ENCODE measurements around the gene SMIM35. TPM values are rescaled to one million over a fixed set of nuclear protein-coding genes. Genes with fewer than 3 reads are reported as not detected.

The SMIM35 gene
- total RNA-seq, 1 experiment from 2014 or later: not detected

- Histone ChIP-seq H3K27ac (ENCODE audit: insufficient read length, low read depth, low read length) (no peak overlapping the region), H3K9me3 (ENCODE audit: control insufficient read depth, low read depth, low read length) (no peaks in the 10 kb centered on the region), H3K79me2 (ENCODE audit: insufficient read depth, low read length) (no peaks in the 10 kb centered on the region), H4K91ac (ENCODE audit: insufficient read length, low read depth, low read length) (no peak overlapping the region), H2AFZ (ENCODE audit: low read length) (no peak overlapping the region), H4K20me1 (ENCODE audit: control insufficient read depth, insufficient read depth, insufficient read length) (no peaks in the 10 kb centered on the region), H3K14ac (ENCODE audit: insufficient read depth, low read length) (no peak overlapping the region), H2BK15ac (ENCODE audit: low read depth, low read length) (no peak overlapping the region), H4K5ac (ENCODE audit: insufficient read length, low read depth, low read length) (no peak overlapping the region), H2AK5ac (ENCODE audit: insufficient read length, low read length) (no peak overlapping the region), H2BK5ac (ENCODE audit: insufficient read length, low read length) (no peak overlapping the region), H3T11ph (ENCODE audit: low read length) (no peak overlapping the region), H3K4me1 (ENCODE audit: insufficient read depth, low read length) (no peaks in the 10 kb centered on the region), H2BK120ac (ENCODE audit: low read depth, low read length, poor library complexity, severe bottlenecking) (no peak overlapping the region), H3K18ac (ENCODE audit: insufficient read length, low read depth, low read length) (no peak overlapping the region), H3K23me2 (ENCODE audit: insufficient read length, low read depth, low read length, poor library complexity, severe bottlenecking) (no peaks in the 10 kb centered on the region), H3K56ac (ENCODE audit: insufficient read length, low read depth, low read length) (no peak overlapping the region), H4K8ac (replicated peaks; ENCODE audit: insufficient read length, low read depth, low read length) (no peak overlapping the region), H3K4ac (ENCODE audit: low read depth, low read length) (no peak overlapping the region), H3K9ac (ENCODE audit: extremely low read depth, insufficient read length, low read length) (no peak overlapping the region), H3K23ac (ENCODE audit: insufficient read length, low read depth, low read length) (no peak overlapping the region), H2BK12ac (ENCODE audit: insufficient read length, low read depth, low read length) (no peak overlapping the region), H3K4me2 (ENCODE audit: insufficient read depth, insufficient read length, low read length) (no peak overlapping the region), H3K79me1 (ENCODE audit: insufficient read depth, low read depth, low read length, poor library complexity, severe bottlenecking) (no peaks in the 10 kb centered on the region), H2BK20ac (ENCODE audit: low read depth, low read length, poor library complexity, severe bottlenecking) (no peak overlapping the region), H3K27me3 (ENCODE audit: insufficient read depth, low read length) (no peaks in the 10 kb centered on the region)
- no peak for TF ChIP-seq CTCF (conservative IDR thresholded peaks at IDR 0.05)
- DNase-seq: no peak
- no peaks in the 10 kb centered on the region for H3K36me3 Mint-ChIP-seq (ENCODE audit: insufficient read depth in 1 of 3, low read depth in 3 of 3)
- H3K27ac Mint-ChIP-seq: no peak overlapping the region
- H3K4me3 Mint-ChIP-seq: no peak overlapping the region
- H3K27me3 Mint-ChIP-seq (ENCODE audit: low read depth): peaks cover 8% of the 10 kb centered on the region
- H3K4me1 Mint-ChIP-seq: peaks cover 0 to 3% of the 10 kb centered on the region in 2 experiments; a peak in 1 of 4 replicates
- no peaks in the 10 kb centered on the region for H3K9me3 Mint-ChIP-seq
- WGBS (ENCODE audit: extremely low coverage, insufficient read length, low lambda C conversion rate): no CpG with 5 or more reads among the region's 4 CpGs
Observed at GRCh38 chr11:118042796-118043195, 44.0 kb downstream of the SMIM35 start.

Data from H9 (cell line).